Measurements from ENCODE around the gene UBR3.

UBR3 gene

DNA sequence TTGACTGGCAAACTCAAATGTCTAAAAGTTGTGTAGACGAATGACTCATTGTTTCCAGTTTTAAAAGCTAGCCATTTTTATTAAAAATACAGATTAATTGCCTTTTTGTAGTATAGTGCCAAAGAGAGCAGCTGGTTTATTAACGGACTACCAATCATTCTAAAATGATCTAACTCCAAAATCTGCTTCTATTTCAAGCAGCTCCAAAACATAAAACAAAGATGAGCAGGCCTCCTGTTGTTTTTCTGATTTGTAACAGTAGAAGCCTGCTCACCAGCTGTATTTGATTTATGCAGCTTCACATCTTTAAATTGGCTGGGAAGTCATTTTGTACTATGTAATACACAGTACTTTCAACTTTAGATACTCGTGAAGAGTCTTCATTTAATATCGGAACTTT, 171.8 kb downstream of the UBR3 start:
- in situ Hi-C loops (cut with HindIII; ENCODE audit: low sequenced_read_pairs): no loop called here

DNA sequence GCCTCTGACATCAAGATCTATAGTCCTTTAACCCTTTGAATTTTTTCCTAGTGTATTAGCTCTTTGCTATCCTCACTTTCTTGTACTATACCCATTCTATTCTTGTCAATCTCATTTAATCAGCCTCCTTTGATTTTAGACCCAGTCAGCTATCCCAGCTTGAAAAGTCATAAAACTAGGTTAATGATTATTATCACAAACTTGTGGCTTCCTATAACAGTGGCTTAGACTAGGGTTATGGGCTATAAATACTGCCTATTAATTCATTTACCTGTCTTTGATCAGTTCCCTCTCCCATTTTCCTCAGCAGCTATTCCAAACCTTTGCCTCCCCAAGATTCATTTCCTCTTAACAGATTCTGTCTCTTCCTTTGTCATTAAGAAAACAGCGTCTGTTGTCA, 174.8 kb downstream of the UBR3 start:
- in situ Hi-C loops (cut with HindIII; ENCODE audit: low sequenced_read_pairs): no loop called here

- in situ Hi-C loops (cut with HindIII; ENCODE audit: low sequenced_read_pairs): no loop called here
These were observed 178.4 kb downstream of the UBR3 start for GRCh38 chr2:170005702-170006101.

DNA sequence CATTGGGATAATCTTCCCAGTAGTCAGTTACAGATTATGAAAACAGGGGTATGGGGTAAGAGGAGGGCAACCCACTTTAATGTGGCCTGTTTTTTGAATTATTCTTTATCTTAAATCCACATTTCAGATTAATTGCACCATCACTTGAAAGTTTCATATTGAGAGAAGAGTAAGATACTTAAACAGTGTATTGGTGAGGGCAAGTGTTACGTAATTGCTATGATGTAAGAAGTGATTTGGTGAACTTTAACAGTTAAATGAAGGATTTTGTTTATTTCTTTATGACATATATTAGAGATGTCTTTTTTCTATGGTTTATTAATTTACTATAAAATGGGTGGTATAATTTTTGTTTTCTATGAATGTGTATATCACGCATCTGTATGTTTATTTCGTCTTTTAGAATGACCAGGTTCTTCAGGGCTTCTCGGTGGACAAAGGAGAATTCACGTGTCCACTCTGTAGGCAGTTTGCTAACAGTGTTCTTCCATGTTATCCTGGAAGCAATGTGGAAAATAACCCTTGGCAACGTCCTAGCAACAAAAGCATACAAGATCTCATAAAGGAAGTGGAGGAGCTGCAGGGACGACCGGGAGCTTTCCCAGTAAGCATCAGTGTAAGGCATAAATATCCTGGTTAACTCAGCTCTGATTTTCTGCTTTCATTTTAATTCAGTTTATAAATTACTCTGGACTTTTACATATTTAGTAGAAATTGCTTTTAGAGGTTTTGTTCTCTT, 179.5 kb downstream of the UBR3 start:
- in situ Hi-C loops (cut with HindIII; ENCODE audit: low sequenced_read_pairs): no loop called here

- in situ Hi-C loops (cut with HindIII; ENCODE audit: low sequenced_read_pairs): no loop called here
These were observed 182.0 kb downstream of the UBR3 start for GRCh38 chr2:170009209-170009608.

GRCh38 chr2:170012773-170013172, 185.5 kb downstream of the UBR3 start:
- in situ Hi-C loops (cut with HindIII; ENCODE audit: low sequenced_read_pairs): no loop called here

DNA sequence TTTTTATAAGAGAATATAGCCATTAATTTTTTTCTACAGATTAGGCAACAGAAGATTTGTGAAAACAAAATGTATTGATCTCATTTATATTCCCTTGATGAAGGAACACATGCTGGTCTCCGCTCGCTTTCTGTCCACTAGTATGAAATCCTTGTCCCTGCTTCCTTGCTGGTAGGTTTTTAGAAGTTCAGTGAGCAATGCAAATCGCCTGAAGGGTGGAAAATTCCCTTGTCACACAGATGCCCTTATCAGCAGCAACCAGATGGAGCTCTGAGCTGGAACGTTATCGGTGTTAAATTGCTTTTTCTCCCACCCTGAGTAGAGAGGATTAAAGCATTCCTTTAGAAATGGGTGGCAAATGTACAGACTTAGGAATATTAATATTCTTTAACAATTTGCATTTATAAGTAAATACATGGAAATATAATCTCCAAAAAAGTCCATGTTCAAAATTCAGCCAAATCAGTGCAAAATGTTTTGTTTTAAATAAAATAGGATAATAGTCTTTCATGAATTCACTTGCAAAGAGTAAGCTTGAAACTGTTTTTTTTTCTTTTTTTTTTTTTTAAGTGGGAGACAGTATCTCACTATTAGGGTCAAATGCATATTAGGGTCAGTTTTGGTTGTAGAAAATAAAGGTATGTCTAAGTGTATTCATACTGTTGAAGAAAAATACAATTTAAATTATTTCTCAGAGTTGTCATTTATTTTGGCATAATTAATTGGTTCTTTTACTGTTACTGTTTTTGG, 186.7 kb downstream of the UBR3 start:
- in situ Hi-C loops (cut with HindIII; ENCODE audit: low sequenced_read_pairs): no loop called here

- in situ Hi-C loops (cut with HindIII; ENCODE audit: low sequenced_read_pairs): no loop called here
These were observed 187.5 kb downstream of the UBR3 start for GRCh38 chr2:170014769-170015168.

DNA sequence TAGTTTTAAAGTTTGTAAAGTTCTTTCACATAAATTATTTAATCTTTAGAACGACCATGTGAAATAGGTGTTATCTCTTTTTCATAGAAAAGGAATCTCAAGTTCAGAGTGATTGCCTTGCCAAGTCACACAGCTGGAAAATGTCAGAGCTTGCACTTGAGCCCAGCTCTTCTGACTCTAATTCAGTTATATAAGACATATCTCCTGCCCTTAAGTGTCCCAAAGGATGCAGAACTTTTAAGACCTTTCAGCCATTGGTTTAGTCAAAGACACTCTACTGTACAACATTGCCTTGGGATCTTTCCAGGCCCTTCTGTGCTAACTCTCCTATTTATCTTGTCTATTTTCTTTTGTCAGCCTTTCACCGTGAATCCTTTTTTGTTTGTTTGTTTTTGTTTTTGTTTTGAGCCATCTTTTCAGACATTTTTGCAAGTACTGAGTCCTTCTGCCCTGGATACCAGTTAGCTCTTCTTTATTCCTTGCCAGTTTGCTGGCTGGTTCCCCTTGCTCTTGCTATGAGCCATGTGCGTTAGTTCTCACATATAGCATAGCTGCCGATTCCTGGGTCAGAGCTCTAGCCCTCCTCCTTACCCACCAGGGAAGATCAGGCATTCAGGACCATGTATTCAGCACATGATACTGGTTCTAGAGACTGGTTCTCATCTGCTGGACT, 190.7 kb downstream of the UBR3 start:
- in situ Hi-C loops (cut with HindIII; ENCODE audit: low sequenced_read_pairs): no loop called here

DNA sequence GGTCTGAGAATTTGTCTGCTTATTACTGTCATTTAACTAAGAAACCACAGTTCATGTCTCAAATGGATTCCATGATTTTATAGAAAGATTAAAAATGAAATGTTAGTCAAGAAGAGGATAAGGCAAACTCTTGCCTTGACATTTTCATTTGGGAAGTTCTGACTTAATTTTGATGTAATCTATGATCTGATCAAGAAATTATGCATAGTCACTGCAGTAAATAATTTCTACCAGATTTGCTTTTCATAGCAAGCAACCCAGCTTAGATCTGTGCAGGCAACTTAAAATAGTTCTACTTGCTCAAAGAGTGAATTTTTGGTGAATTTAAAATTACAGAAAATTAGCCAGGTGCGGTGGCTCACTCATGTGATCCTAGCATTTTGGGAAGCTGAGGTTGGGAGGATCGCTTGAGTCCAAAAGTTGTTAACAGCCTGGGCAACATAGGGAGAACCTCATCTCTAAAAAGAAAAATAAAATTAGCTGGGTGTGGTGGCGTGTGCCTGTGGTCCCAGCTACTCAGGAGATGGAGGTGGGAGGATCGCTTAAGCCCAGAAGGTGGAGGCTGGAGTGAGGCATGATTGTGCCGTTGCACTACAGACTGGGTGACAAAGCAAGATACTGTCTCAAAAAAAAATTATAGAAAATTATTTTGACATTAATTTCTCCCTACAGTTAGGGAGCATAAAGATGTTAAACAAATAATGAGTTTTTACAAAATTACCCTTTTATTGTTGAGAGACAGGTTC, 192.0 kb downstream of the UBR3 start:
- in situ Hi-C loops (cut with HindIII; ENCODE audit: low sequenced_read_pairs): no loop called here

- in situ Hi-C loops (cut with HindIII; ENCODE audit: low sequenced_read_pairs): no loop called here
These were observed 193.5 kb downstream of the UBR3 start for GRCh38 chr2:170020777-170021176.

DNA sequence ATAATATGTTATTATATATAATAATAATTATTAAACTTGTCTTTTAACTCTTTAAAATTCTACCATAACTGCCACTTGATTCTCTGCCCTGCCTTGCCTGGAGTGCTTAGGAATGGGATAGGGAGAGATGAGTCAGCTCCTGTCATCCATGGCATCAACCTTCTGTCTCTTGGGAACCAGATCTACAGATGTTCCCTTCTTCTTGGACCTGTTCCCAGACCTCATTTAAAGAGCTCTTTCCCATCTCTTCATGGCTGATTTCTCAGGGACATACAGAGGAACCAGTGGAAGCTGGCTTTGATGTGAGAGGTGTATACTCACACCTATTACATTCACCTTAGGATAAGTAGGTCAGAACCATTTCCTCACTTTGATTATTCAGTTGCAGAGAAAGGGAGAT, 195.4 kb downstream of the UBR3 start:
- in situ Hi-C loops (cut with HindIII; ENCODE audit: low sequenced_read_pairs): no loop called here

GRCh38 chr2:170024721-170025120, 197.5 kb downstream of the UBR3 start:
- in situ Hi-C loops (cut with HindIII; ENCODE audit: low sequenced_read_pairs): no loop called here

DNA sequence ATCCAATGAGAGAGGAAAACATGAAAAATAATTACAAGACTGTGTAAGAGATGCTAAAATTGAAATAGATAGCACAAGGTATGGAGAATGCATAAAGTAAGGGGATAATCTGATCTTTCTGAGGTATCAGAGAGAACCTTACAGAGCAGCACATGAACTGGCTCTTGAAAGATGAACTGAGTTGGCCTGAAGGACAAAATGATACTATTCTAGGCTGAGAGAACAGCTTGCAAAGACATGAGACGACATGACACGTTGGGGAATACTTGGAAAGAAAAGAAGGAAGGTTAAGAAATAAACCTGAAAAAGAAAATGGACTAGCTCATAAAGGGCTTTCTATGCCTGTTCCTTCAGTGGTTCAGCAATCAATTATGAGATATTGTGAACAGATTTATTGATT, 198.0 kb downstream of the UBR3 start:
- in situ Hi-C loops (cut with HindIII; ENCODE audit: low sequenced_read_pairs): no loop called here

GRCh38 chr2:170026361-170026760, 199.1 kb downstream of the UBR3 start:
- in situ Hi-C loops (cut with HindIII; ENCODE audit: low sequenced_read_pairs): no loop called here

- in situ Hi-C loops (cut with HindIII; ENCODE audit: low sequenced_read_pairs): no loop called here
These were observed 202.3 kb downstream of the UBR3 start for GRCh38 chr2:170029551-170029950.

DNA sequence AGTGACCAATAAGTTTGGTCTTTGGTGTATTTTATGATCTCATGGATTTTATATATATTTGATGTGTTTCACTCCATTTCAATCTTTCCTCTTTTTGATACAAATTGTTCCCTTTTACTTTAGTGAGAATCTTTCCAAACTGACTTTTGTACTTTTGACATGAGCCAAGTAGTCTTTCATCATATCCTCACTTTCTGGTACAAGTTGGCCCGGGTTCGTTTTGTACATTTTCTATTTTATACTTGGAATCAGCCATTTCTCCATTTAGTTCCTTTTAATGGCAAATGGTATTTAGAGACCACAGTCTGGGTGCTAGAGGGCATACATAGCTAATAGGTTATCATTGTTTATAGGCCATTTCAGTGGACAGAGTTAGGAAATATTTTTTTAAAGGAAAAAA, 202.8 kb downstream of the UBR3 start:
- in situ Hi-C loops (cut with HindIII; ENCODE audit: low sequenced_read_pairs): no loop called here

- in situ Hi-C loops (cut with HindIII; ENCODE audit: low sequenced_read_pairs): no loop called here
These were observed 204.0 kb downstream of the UBR3 start for GRCh38 chr2:170031288-170031687.

- in situ Hi-C loops (cut with HindIII; ENCODE audit: low sequenced_read_pairs): no loop called here
These were observed 207.3 kb downstream of the UBR3 start for GRCh38 chr2:170034596-170034995.

GRCh38 chr2:170038734-170039133, 211.5 kb downstream of the UBR3 start:
- in situ Hi-C loops (cut with HindIII; ENCODE audit: low sequenced_read_pairs): no loop called here

Measured in DLD1 (cell line).